DMS153 (cell line): Measurements from ENCODE around the gene SPRR4.

Source experiments
- DNase-seq: peaks from one replicate; lab custom pipeline; 2025; lab: John Stamatoyannopoulos, UW

The SPRR4 gene, protein sequence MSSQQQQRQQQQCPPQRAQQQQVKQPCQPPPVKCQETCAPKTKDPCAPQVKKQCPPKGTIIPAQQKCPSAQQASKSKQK

GRCh38 chr1:152970495-152970894 lies at the start of gene SPRR4:
TSS of gene SPRR4 (plus strand) at chr1:152970648. CDS start at chr1:152971891, 1,243 bp downstream.
- DNase-seq: no peak

- no peak for DNase-seq
Measured at GRCh38 chr1:152924191-152924590, 46.3 kb upstream of the SPRR4 start.

GRCh38 chr1:152926091-152926490 lies 44.4 kb upstream of the SPRR4 start:
- no peak for DNase-seq

- no peak for DNase-seq
Measured at GRCh38 chr1:152928671-152929070, 41.8 kb upstream of the SPRR4 start.

- DNase-seq: no peak
Measured at GRCh38 chr1:152932170-152932811, 38.2 kb upstream of the SPRR4 start.

- no peak for DNase-seq
Measured at GRCh38 chr1:152933196-152933595, 37.3 kb upstream of the SPRR4 start.

- DNase-seq: no peak
Measured at GRCh38 chr1:152940614-152941013, 29.8 kb upstream of the SPRR4 start.

DNA sequence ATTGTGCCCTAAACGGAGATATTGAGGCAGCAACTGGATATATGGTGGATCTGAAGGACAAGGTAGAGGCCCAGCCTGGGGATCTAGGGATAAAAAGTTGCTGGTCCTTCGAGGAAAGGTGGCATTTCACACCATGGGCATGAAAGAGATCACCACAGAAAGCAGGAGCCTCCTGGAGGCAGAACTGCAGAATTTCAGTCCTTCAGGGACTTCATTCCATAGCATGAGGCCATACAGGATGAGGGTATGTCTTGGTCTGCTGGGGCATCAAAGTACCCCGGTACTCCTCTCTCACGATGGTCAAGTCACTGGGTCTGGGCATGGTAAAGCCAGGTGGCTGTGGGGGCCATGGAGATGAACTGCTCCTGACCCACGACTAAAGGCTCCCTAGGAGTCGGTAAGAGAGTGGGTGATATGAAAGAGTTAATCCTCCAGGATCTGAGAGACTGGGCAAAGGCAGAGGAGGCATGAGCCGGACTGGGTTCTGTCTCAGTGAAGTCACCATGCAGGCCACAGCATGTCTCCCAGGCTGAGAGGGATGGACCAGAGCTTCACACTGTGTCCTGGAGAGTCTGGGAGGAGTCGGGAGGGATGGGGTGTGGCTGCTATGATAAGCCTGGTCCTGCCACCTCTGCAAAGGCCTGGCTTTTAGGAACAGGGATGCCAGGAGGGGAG lies 29.3 kb upstream of the SPRR4 start:
- DNase-seq: no peak

GRCh38 chr1:152942161-152942560 lies 28.3 kb upstream of the SPRR4 start:
- DNase-seq: no peak

- DNase-seq: no peak
Measured at GRCh38 chr1:152946248-152946647, 24.2 kb upstream of the SPRR4 start.

DNA sequence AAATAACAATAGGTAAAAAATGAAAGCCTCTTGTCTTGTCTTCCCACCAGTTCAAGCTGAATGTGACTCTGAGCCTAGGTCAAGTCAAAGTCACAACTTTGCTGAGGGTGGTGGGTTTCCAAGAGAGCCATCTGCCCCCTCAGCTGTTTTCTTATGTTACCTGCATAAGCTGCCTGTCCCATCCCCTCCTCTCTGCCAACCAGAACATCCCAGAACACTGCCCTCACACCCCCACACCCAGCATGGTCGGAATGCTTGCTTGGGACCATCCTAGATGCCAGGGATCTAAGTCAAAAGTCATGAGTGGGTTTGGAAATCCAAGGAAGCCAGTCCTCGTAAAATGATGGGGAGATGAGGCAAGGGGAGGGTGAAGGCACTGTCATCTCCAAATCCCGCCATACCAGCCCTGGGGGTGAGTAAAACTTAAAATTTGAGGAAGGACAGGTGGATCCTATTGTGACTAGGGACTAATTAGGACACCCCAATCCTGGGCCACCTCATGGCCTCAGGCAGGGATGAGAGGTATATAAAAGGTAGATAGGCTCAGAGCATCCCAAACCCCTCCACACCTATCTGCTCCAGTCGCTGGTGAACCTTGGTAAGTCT lies 23.7 kb upstream of the SPRR4 start, which contains the start of gene SPRR5:
Gene SPRR5, plus strand, starts transcription at position 556 of the 606 bp plus-strand sequence. CDS start 1,349 bp downstream, outside the sequence.
- no peak for DNase-seq

- DNase-seq: no peak
Measured at GRCh38 chr1:152951711-152952110, 18.7 kb upstream of the SPRR4 start.

- DNase-seq: no peak
Measured at GRCh38 chr1:152953761-152954160, 16.7 kb upstream of the SPRR4 start.

DNA sequence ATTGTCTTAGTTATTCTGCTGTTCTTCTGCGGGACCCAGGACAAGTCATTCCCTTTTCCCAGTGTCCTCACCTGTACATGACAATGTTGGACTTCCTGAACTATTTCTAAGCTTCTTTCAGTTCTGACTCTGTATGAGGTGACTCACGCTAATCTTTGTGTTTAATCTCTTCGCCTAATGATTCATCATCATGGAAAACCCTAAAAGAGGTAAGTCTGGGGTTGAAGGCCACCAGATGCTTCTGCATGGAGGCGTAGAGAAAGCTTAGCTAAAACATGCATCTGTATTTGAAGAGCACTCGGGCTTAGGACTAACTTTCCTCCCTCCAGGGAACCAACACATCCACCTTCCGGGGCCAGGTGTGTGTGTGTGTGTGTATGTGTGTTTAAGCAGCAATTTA lies 16.0 kb upstream of the SPRR4 start:
- no peak for DNase-seq

DNA sequence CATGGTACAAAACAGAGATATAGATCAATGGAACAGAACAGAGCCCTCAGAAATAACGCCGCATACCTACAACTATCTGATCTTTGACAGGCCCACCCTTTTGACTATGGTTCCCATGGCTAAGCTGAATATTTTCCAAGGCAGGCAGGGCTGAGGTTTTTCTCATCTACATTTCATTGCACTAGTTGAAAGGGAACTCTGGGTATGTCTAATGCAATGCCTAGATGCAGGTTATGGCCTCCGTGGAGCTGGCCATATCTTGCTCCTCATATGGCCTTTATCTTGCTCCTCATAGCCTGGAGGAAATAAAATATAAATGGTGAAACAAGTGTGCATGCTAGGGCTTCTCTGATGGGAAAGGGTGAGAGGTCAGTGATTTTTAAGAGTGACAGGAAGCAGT lies 12.9 kb upstream of the SPRR4 start:
- no peak for DNase-seq

DNA sequence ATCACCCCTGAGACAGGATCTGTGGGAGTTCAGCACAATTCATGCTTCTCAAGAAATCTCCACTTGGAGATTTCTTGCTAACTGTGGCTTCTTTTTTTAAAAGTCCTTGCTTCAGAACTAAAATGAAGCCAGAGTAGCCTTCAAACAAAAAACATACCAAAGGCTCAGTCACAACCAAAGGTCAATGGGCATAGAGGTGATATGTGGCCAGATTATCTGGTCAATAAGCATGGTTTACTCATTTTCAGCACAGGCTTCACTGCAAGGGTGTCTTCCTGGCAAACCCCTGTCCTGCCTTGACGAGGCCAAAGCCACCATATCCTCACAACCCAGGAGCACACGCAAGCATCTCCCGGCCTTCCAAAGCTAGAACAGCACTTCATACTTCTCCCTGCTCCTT lies 11.2 kb upstream of the SPRR4 start:
- no peak for DNase-seq

- DNase-seq: no peak
Measured at GRCh38 chr1:152959801-152960451, 10.5 kb upstream of the SPRR4 start.

DNA sequence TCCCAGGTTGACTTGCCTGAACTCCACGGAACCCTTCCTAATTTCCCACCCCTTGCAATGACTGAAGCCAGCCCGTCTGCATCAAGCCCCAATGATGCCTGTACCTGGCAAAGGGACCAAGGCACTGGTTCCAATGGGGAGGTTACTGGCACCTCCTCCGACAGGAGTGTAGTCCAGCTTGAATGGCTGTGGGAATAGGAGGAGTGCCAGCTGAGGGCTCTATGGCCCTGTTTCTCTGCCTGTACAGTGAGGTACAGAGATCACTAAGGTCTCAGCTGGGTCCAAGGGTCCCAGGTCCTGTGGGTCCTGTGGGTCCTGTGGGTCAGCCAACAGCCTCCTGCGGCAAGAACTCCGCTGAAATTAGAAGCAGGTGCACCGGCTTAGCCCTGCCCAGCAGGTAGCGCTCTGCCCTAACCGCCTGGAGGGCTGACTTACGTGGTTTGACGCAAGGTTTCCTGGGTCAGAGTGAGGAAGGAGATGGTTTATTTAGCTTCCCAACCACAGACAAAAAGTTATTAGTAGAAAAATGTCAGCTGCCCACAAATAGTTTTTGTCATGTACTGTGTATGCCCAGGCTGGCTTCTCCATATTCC lies 9.9 kb upstream of the SPRR4 start:
- DNase-seq: no peak

DNA sequence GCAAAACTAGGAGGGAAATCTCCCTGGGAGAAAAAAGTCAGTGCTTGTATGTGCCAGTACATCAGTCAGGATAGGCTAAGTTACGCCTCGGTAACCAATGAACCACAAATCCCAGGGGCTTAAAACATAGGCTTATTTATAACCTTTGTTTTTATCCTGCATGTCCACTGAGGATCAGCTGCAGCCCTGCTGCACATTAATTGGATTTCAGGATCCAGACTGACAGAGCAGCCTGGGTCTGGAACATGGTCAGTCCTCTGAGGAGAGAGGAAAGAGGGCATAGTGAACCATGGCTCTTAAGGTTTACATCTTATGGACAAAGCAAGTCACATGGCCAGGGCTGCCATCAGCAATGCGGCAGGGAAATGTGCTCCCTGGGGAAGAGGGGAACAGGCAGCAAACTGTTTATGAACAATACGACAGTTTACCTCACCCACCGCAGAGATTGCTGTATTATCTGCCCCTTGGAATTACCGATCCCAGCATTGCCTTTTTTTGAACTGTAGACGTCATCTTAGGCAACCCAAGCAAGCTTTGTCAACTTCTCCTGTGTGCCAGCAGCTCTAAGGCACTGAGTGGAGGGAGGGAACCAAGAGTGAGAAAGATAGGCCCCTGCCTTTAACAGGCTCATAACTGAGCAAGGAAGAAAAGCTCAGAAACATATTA lies 9.1 kb upstream of the SPRR4 start:
- DNase-seq: no peak

DNA sequence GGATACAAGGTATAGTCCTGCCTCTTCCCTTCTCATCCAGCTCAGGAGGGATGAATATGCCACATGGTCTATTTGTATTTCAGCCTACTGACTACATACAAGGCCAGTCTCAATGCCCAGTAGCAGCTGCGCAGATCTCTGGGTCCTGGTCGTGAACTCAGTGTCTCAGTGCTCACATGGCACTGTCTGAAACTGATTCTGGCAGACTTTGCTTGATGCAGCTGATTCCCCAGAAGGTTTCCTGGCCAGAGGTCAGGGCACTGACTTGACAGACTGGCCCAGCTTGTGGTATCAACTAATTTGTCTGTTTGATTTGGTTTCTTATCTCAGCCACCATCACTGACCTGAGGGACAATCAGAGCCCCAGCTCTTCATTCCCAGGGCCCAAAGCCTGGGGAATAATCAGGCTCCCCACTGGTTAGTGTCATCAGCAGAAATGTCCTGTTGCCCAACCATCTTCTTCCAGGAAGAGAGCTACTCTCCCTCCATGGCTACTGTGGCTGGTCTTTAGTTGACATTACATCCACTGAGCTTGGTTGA lies 7.5 kb upstream of the SPRR4 start:
- no peak for DNase-seq

DNA sequence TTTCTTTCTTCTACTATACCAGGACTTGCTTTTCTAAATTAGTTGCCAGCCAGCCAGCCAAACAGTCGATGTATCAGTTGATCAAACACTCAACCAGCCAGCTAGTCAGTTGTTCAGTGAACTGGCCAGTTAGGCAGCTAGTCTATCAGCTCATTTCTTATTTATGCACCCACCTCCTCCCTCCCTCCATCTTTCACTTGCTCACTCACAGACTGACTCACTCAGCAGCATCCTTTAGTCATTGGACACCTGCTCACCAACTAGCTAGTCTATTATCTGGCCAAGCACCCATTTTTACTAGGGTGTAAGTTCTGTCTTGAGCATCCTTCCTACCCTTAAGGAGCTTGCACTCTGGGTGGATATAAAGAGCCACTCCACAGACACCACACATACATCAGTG lies 5.9 kb upstream of the SPRR4 start:
- no peak for DNase-seq
